Breast epithelium (tissue), 4 donors: ENCODE measurements around the gene EWSR1. TPM values are rescaled to one million over a fixed set of nuclear protein-coding genes. Genes with fewer than 3 reads are reported as not detected.
A peak's percentile ranks its signal among the peaks of the same experiment; 100 is the strongest.

Experiments used
- DNase-seq, 2 donors: peaks; one replicate each; pipeline ENCODE4 v3.0.0-alpha.2; 2019; ENCODE audit warnings: low spot score in 2 of 2
- H3K27ac ChIP-seq, 2 donors: fragments of 200-600 bp; sonication (generic) in 1 of 2; one replicate each; pipeline ENCODE4 v1.5.1; 2016 to 2019; ENCODE audit warnings: mild to moderate bottlenecking in 1 of 2
- H3K27me3 ChIP-seq, 2 donors: fragments of 200-600 bp; sonication (generic) in 1 of 2; one replicate each; pipeline versions ENCODE4 v1.5.1 to v1.6.0; 2017 to 2019; ENCODE audit warnings: control low read depth in 1 of 2, mild to moderate bottlenecking in 1 of 2
- H3K36me3 ChIP-seq: fragments of 200-600 bp; one replicate; pipeline ENCODE4 v1.5.1; 2019
- H3K4me1 ChIP-seq, 2 donors: fragments of 200-600 bp; sonication (generic); one replicate each; pipeline ENCODE4 v1.5.1; 2016 to 2019; ENCODE audit warnings: control low read depth in 1 of 2
- H3K4me3 ChIP-seq, 3 donors: fragments of 200-600 bp; sonication (generic); 1 replicate in 2 of 3; 2 replicates in 1 of 3; pipeline ENCODE4 v1.5.1; 2016 to 2019; ENCODE audit warnings: mild to moderate bottlenecking in 3 of 3, moderate library complexity in 2 of 3
- H3K9me3 ChIP-seq, 2 donors: fragments of 200-600 bp; sonication (generic) in 1 of 2; one replicate each; pipeline ENCODE4 v1.5.1; 2016 to 2019; ENCODE audit warnings: control low read depth in 1 of 2
- CTCF ChIP-seq, 3 donors: fragments of 450-650 bp; IDR thresholded peaks; one replicate each; pipeline ENCODE4 v1.5.1; 2016 to 2017; ENCODE audit warnings: antibody characterized with exemption in 3 of 3, mild to moderate bottlenecking in 3 of 3, moderate library complexity in 3 of 3
- POLR2A ChIP-seq: fragments of 450-650 bp; IDR thresholded peaks from one replicate; pipeline ENCODE4 v1.6.1; 2016; ENCODE audit warnings: antibody characterized with exemption, mild to moderate bottlenecking, moderate library complexity
- POLR2AphosphoS5 ChIP-seq, 3 donors: sonication (generic); formaldehyde crosslinking; IDR thresholded peaks; one replicate each; pipeline ENCODE4 v1.6.1; 2017; ENCODE audit warnings: antibody characterized with exemption in 3 of 3
- intact Hi-C: fragments of 100-400 bp; cut with DNase I; formaldehyde crosslinking; loops from one replicate; pipeline ENCODE4 v1.15.1; 2023; ENCODE audit warnings: low total_unique reads
- total RNA-seq, 3 donors: library from RNA; depleted of rRNA; stranded (reverse); fragments of >200 nt; gene quantifications; one replicate each; pipeline ENCODE4 v1.1.0, GENCODE V29; 2016

EWSR1 gene
- total RNA-seq, 3 donors from 2014 or later, result 165 to 224 (median 220) TPM

- peak overlapping the region in 1 of 3 donors; percentile 66 for H3K4me3 ChIP-seq
- intact Hi-C loops, result loop anchor here (10.0 kb wide), 1 partner anchor 452 kb away; the partner anchor contains the start of genes UQCR10 and ZMAT5
- no peaks in the 10 kb centered on the region for H3K36me3 ChIP-seq
- peak overlapping the region in 1 of 2 donors; percentile 89 for H3K27ac ChIP-seq
- H3K9me3 ChIP-seq, result no peaks in the 10 kb centered on the region
- H3K27me3 ChIP-seq, result peaks cover 2 to 18% of the 10 kb centered on the region in 2 donors
- peaks cover 32 to 33% of the 10 kb centered on the region in 2 donors for H3K4me1 ChIP-seq
- no peak for DNase-seq
- TF ChIP-seq CTCF (IDR thresholded peaks at IDR 0.05), result peak; percentile 13 to 41 (median 19)
- TF ChIP-seq POLR2A, result no peak
- TF ChIP-seq POLR2AphosphoS5 (IDR thresholded peaks at IDR 0.05), result no peak
These were observed 45.1 kb downstream of the EWSR1 start for GRCh38 chr22:29313126-29313575.

- Histone ChIP-seq H3K9me3 (no peaks in the 10 kb centered on the region), H3K27ac (peak overlapping the region in 1 of 2 donors; percentile 89)
- intact Hi-C loops, result loop anchor here (10.0 kb wide), 1 partner anchor 451 kb away; the partner anchor contains the start of genes UQCR10 and ZMAT5
These were observed 45.8 kb downstream of the EWSR1 start for GRCh38 chr22:29313576-29314466.

GRCh38 chr22:29314537-29315285 is 46.6 kb downstream of the EWSR1 start:
- Histone ChIP-seq H3K27me3 (peaks cover 2 to 18% of the 10 kb centered on the region in 2 donors), H3K27ac (no peak overlapping the region), H3K9me3 (no peaks in the 10 kb centered on the region), H3K36me3 (no peaks in the 10 kb centered on the region), H3K4me3 (peak overlapping the region; percentile 23 to 66 (median 50)), H3K4me1 (peaks cover 19 to 21% of the 10 kb centered on the region in 2 donors)
- TF ChIP-seq CTCF (IDR thresholded peaks at IDR 0.05) (no peak), POLR2A (no peak), POLR2AphosphoS5 (IDR thresholded peaks at IDR 0.05) (no peak)
- intact Hi-C loops, result loop anchor here (10.0 kb wide), 1 partner anchor 450 kb away; the partner anchor contains the start of genes UQCR10 and ZMAT5
- peak in 1 of 2 donors; percentile 49 for DNase-seq

More at GRCh38 chr22:29313576-29314466, 45.8 kb downstream of the EWSR1 start:
- Histone ChIP-seq H3K27me3 (peaks cover 2 to 18% of the 10 kb centered on the region in 2 donors), H3K4me3 (peak overlapping the region in 2 of 3 donors; percentile 50 to 66), H3K4me1 (peaks cover 28 to 30% of the 10 kb centered on the region in 2 donors), H3K36me3 (no peaks in the 10 kb centered on the region)
- no peak for TF ChIP-seq POLR2AphosphoS5 (IDR thresholded peaks at IDR 0.05)
- DNase-seq, result peak in 1 of 2 donors; percentile 48

GRCh38 chr22:29315286-29316140 is 47.4 kb downstream of the EWSR1 start, which contains the start of gene RASL10A:
Gene RASL10A, minus strand, starts transcription at chr22:29315697. Its CDS starts 451 bp downstream, at chr22:29315246.
- Histone ChIP-seq H3K36me3 (no peaks in the 10 kb centered on the region), H3K27ac (no peak within 1 kb of the TSS), H3K4me1 (peaks cover 17% of the 10 kb centered on the region in 2 donors), H3K27me3 (peaks cover 2 to 18% of the 10 kb centered on the region in 2 donors), H3K9me3 (no peaks in the 10 kb centered on the region), H3K4me3 (peak within 1 kb of the TSS; percentile 23 to 66 (median 50))
- intact Hi-C loops, result loop anchor here (10.0 kb wide), 1 partner anchor 449 kb away; the partner anchor contains the start of genes UQCR10 and ZMAT5
- no peak for DNase-seq
- TF ChIP-seq POLR2AphosphoS5 (IDR thresholded peaks at IDR 0.05) (no peak), CTCF (IDR thresholded peaks at IDR 0.05) (no peak), POLR2A (no peak)
